DLD1 (cell line): ENCODE results near the gene SLC16A8.

Source experiments
- in situ Hi-C: cut with HindIII; loops from 2 replicates; pipeline ENCODE4 v1.10.0; 2017; ENCODE audit warnings: low sequenced_read_pairs

Gene SLC16A8

GRCh38 chr22:38073150-38074130 is 10.5 kb downstream of the SLC16A8 start:
- in situ Hi-C loops = no loop called here

- in situ Hi-C loops = no loop called here
Measured at GRCh38 chr22:38072322-38073149, 11.4 kb downstream of the SLC16A8 start.

GRCh38 chr22:38071421-38072321 is 12.3 kb downstream of the SLC16A8 start:
- in situ Hi-C loops = no loop called here

- in situ Hi-C loops = no loop called here
Measured at GRCh38 chr22:38070250-38070921, 13.6 kb downstream of the SLC16A8 start.

- in situ Hi-C loops = no loop called here
Measured at GRCh38 chr22:38069372-38070249, 14.4 kb downstream of the SLC16A8 start.

GRCh38 chr22:38068641-38069371 is 15.2 kb downstream of the SLC16A8 start:
- in situ Hi-C loops = no loop called here

GRCh38 chr22:38067761-38068360 is 16.1 kb downstream of the SLC16A8 start:
- in situ Hi-C loops = no loop called here

GRCh38 chr22:38067028-38067415 is 17.0 kb downstream of the SLC16A8 start:
- in situ Hi-C loops = no loop called here

- in situ Hi-C loops = no loop called here
Measured at GRCh38 chr22:38066381-38067027, 17.5 kb downstream of the SLC16A8 start.

GRCh38 chr22:38065539-38065938 is 18.4 kb downstream of the SLC16A8 start:
- in situ Hi-C loops = no loop called here

GRCh38 chr22:38062791-38063190 is 21.2 kb downstream of the SLC16A8 start:
- in situ Hi-C loops = no loop called here

GRCh38 chr22:38056969-38057891 is 26.8 kb downstream of the SLC16A8 start, which contains the start of gene PICK1:
PICK1 (plus strand) TSS chr22:38057404; CDS start chr22:38057810, 406 bp downstream.
- in situ Hi-C loops = no loop called here

- in situ Hi-C loops = no loop called here
Measured at GRCh38 chr22:38051900-38052862, 31.8 kb downstream of the SLC16A8 start.

GRCh38 chr22:38051261-38051660 is 32.7 kb downstream of the SLC16A8 start:
- in situ Hi-C loops = no loop called here

GRCh38 chr22:38050720-38051119 is 33.3 kb downstream of the SLC16A8 start:
- in situ Hi-C loops = no loop called here
